Right lobe of liver (tissue), 4 donors: Measurements from ENCODE around the gene SELP.

ENCODE experiments used
- CTCF ChIP-seq, 4 donors: fragments of 200-600 bp in 3 of 4; fragments of 450-650 bp in 1 of 4; IDR thresholded peaks; one replicate each; pipeline versions ENCODE4 v1.5.1 to v1.8.0; 2016 to 2022; ENCODE audit warnings: antibody characterized with exemption in 4 of 4, mild to moderate bottlenecking in 2 of 4
- POLR2A ChIP-seq: fragments of 450-650 bp; IDR thresholded peaks from one replicate; pipeline ENCODE4 v1.6.1; 2017; ENCODE audit warnings: antibody characterized with exemption, mild to moderate bottlenecking
- donor health status: DM: no; HTN: no; CAD: no.
- donor health status: DM: no; HTN: no; CAD: no.
- donor health status: DM: no; HTN: yes; CAD: no.

DNA sequence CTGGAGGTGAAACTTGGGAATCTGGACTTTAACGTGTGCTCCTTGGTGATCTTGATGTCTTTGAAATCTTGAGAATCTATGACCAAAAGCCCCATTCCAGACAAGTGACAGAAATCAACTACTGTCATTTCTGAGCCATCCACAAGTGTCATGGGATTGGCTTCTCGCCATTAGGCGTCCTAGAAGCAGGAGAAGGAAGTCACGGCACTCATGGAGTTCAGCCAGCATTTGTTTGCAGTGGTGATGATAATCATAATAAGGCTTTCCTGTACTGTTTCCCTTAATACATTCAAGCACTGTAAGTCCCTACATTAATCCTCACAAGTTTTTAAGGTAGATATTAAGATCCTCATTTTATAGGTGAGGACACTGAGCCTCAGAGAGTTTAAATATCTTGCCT lies 55.6 kb downstream of the SELP start:
- TF ChIP-seq CTCF (IDR thresholded peaks at IDR 0.05) (no peak), POLR2A (no peak)
